DND-41 (cell line): ENCODE data around the gene MIDN.

Source experiments
- ATAC-seq: fragments of 200-7000 bp; cut with Tn5 transposase; 3 replicates; pipeline ENCODE4 v1.9.1; 2021; ENCODE audit warnings: low read depth; ENCODE audit not compliant: insufficient read depth
- DNase-seq: peaks from one replicate; pipeline ENCODE4 v3.0.0-alpha.2; 2020
- H2AFZ ChIP-seq: 2 replicates; pipeline ENCODE4 v1.6.0; 2012; ENCODE audit warnings: low read depth, low read length
- H3K27ac ChIP-seq: 2 replicates; pipeline ENCODE4 v1.5.1; 2012; ENCODE audit warnings: low read length, inconsistent platforms
- H3K27me3 ChIP-seq: fragments of 200-600 bp; sonication (generic); 2 replicates; pipeline ENCODE4 v1.6.0; 2012; ENCODE audit warnings: low read length, mild to moderate bottlenecking, inconsistent platforms; ENCODE audit not compliant: insufficient read depth, poor library complexity
- H3K36me3 ChIP-seq: 2 replicates; pipeline ENCODE4 v1.5.1; 2012; ENCODE audit warnings: low read length, inconsistent platforms; ENCODE audit not compliant: insufficient read depth
- H3K4me1 ChIP-seq: 2 replicates; pipeline ENCODE4 v1.5.1; 2012; ENCODE audit warnings: mild to moderate bottlenecking, low read length; ENCODE audit not compliant: insufficient read depth
- H3K4me2 ChIP-seq: 2 replicates; pipeline ENCODE4 v1.6.0; 2012; ENCODE audit warnings: mild to moderate bottlenecking, moderate library complexity, low read length, inconsistent platforms; ENCODE audit not compliant: insufficient read depth
- H3K4me3 ChIP-seq, 2 experiments: fragments of 200-600 bp in 1 of 2; shearing (Covaris generic) in 1 of 2; 2 replicates each; pipeline ENCODE4 v1.5.1; 2012 to 2016; ENCODE audit warnings: inconsistent platforms in 2 of 2, low read length in 2 of 2, mild to moderate bottlenecking in 2 of 2, low read depth in 1 of 2, moderate library complexity in 1 of 2
- H3K79me2 ChIP-seq: 2 replicates; pipeline ENCODE4 v1.6.0; 2012; ENCODE audit warnings: low read length, inconsistent platforms; ENCODE audit not compliant: insufficient read depth
- H3K9ac ChIP-seq: 2 replicates; pipeline ENCODE4 v1.6.0; 2012; ENCODE audit warnings: low read depth, mild to moderate bottlenecking, inconsistent platforms, low read length, moderate library complexity
- H3K9me3 ChIP-seq: 2 replicates; pipeline ENCODE4 v1.5.1; 2012; ENCODE audit warnings: low read length, moderate library complexity, mild to moderate bottlenecking, inconsistent platforms; ENCODE audit not compliant: insufficient read depth, severe bottlenecking
- H4K20me1 ChIP-seq: 2 replicates; pipeline ENCODE4 v1.6.0; 2012; ENCODE audit warnings: low read length; ENCODE audit not compliant: insufficient read depth
- CTCF ChIP-seq: IDR thresholded peaks from 2 replicates; pipeline ENCODE4 v1.5.1; 2012; ENCODE audit warnings: borderline replicate concordance, low read length, moderate library complexity, mild to moderate bottlenecking; ENCODE audit not compliant: poor library complexity, severe bottlenecking; ENCODE audit errors: extremely low read depth
- EZH2 ChIP-seq: IDR thresholded peaks from 3 replicates; pipeline ENCODE4 v1.6.1; 2012; ENCODE audit warnings: borderline replicate concordance, low read depth, mild to moderate bottlenecking, moderate library complexity, low read length, inconsistent platforms; ENCODE audit not compliant: severe bottlenecking

Gene MIDN

DNA sequence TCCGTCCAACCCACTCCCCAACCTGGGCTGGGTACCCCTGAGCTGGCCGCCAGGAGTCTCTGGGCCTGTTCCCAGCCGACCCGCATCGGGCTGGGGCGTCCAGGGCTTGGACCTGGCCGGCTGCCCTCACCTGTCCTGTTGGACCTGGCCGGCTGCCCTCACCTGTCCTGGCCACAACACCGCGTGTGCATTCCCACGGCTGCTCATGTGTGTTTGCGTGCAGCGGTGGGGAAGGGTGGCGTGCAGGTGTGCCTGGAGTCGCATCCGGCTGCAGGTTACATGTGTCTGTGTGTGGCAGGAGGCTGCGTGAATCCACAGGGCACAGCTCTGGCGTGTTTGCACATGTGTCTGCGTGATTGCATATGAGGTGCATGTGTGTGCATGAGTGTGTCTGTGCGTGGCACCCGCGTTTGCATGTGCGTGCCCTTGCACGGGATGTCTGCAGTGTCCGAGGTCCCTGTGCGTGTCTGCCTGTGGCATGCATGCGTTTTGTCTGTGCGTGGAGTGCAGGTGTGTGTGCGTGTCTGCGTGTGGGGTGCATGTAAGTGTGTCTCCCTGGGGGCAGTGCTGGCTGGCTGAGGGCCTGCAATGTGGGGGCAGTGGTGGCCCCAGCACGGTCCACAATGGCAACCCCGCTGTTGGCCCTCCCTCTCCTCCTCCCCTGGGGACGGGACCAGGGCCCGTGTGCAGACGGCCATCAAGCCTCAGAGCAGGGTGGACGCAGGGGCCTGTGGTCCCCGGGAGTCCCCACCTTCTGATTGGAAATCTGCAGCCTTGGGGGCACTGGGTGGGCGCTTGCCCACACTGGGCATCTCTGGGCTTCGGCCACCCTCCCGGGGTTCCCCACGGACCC is 40.7 kb downstream of the MIDN start:
- Histone ChIP-seq H4K20me1 (peaks cover 3% of the 10 kb centered on the region; the same call in 1 of the 2 replicates), H2AFZ (no peak overlapping the region), H3K27ac (no peak overlapping the region), H3K4me2 (no peak overlapping the region), H3K9me3 (no peaks in the 10 kb centered on the region), H3K4me3 (no peak overlapping the region), H3K27me3 (no peaks in the 10 kb centered on the region), H3K9ac (no peak overlapping the region), H3K4me1 (no peaks in the 10 kb centered on the region), H3K36me3 (no peaks in the 10 kb centered on the region), H3K79me2 (no peaks in the 10 kb centered on the region)
- no peak for TF ChIP-seq CTCF
- no peak for TF ChIP-seq EZH2
- DNase-seq, result no peak
- ATAC-seq, result no peak

GRCh38 chr19:1289686-1290025 is 41.3 kb downstream of the MIDN start:
- ATAC-seq, result no peak
- Histone ChIP-seq H2AFZ (no peak overlapping the region), H3K9me3 (no peaks in the 10 kb centered on the region), H3K4me1 (no peaks in the 10 kb centered on the region), H3K36me3 (no peaks in the 10 kb centered on the region), H3K27ac (no peak overlapping the region), H3K9ac (no peak overlapping the region), H3K27me3 (no peaks in the 10 kb centered on the region), H3K4me2 (no peak overlapping the region), H3K79me2 (no peaks in the 10 kb centered on the region), H4K20me1 (peaks cover 3% of the 10 kb centered on the region; the same call in 1 of the 2 replicates), H3K4me3 (no peak overlapping the region)
- TF ChIP-seq CTCF (no peak), EZH2 (no peak)
- DNase-seq, result no peak

- H2AFZ ChIP-seq, result no peak overlapping the region
- no peaks in the 10 kb centered on the region for H3K4me1 ChIP-seq
- H3K9ac ChIP-seq, result no peak overlapping the region
- DNase-seq (no peak), ATAC-seq (no peak)
- peaks cover 3% of the 10 kb centered on the region; the same call in 1 of the 2 replicates for H4K20me1 ChIP-seq
- H3K27me3 ChIP-seq, result no peaks in the 10 kb centered on the region
- no peaks in the 10 kb centered on the region for H3K36me3 ChIP-seq
- H3K9me3 ChIP-seq, result no peaks in the 10 kb centered on the region
- no peak overlapping the region for H3K4me2 ChIP-seq
- H3K79me2 ChIP-seq, result no peaks in the 10 kb centered on the region
- TF ChIP-seq CTCF (no peak), EZH2 (no peak)
- H3K27ac ChIP-seq, result no peak overlapping the region
- no peak overlapping the region for H3K4me3 ChIP-seq
These were observed 41.9 kb downstream of the MIDN start for GRCh38 chr19:1290196-1290702.
